ENCODE measurements around the gene ZNF581.

Gene ZNF581

DNA sequence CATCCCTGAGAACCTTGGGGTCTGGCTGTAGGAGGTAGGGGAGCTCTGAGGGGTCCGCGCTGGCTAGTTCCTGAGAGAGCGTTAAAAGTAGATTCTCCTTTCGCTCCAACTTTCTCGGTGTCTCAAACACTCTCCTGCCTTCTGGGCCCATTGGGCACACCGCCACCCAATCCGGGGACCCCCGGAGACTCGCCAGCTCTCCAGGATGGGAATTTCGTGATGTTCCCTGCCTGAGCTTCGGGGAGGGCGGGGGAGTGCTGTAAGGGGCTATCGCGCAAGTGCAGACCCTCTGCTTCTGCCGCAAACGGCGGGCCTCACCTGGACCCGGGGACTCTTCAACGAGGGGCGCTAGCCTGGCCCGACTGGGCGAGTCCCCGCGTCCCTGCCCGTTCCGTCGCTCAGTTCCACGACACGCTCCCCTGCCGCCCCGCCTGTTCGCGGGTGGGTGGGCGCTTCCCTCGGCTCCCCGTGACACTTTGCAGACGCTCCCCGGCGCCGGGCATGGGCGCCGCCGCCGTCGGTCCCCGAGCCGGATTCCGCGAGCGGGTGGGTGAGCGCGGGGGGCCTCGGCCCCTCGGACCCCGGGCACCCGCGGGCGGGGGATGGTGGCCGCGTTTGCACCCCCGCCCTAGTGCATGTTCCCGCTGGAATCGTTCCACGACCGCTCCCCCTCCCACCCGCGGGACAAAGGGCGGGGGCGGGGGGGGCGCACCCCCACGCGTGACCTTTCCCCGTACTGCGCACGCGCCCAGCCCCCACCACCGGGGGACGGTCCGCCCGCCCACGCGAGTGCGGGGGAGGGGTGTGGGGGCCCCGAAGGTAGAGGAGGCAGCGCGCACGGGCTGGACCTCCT is 4.5 kb downstream of the ZNF581 start, which contains the start of gene CCDC106 (continued):
- TF ChIP-seq ELK4 (IDR thresholded peaks at IDR 0.05; ENCODE audit: borderline replicate concordance, low read depth, low read length) (no peak), ZNF155 (tag by site-specific recombination; IDR thresholded peaks at IDR 0.05) (no peak), PRDM1 (tag by site-specific recombination; IDR thresholded peaks at IDR 0.05) (peak; percentile 88), ZNF747 (tag by site-specific recombination; IDR thresholded peaks at IDR 0.05) (no peak), ZBTB7A (tag by site-specific recombination; IDR thresholded peaks at IDR 0.05; ENCODE audit: low read depth) (peak; percentile 92), ZNF548 (tag by site-specific recombination; IDR thresholded peaks at IDR 0.05) (no peak), MZF1 (tag by site-specific recombination; IDR thresholded peaks at IDR 0.05; ENCODE audit: borderline replicate concordance) (no peak), ZNF585B (tag by site-specific recombination; IDR thresholded peaks at IDR 0.05) (no peak), ZNF501 (tag by site-specific recombination; IDR thresholded peaks at IDR 0.05) (no peak; the same call in none of the 2 replicates), ZNF521 (tag by site-specific recombination; IDR thresholded peaks at IDR 0.05) (no peak), ZNF157 (tag by site-specific recombination; IDR thresholded peaks at IDR 0.05) (no peak), ZNF513 (tag by site-specific recombination; IDR thresholded peaks at IDR 0.05) (no peak), ZNF785 (tag by site-specific recombination; IDR thresholded peaks at IDR 0.05) (no peak; the same call in none of the 2 replicates), ZNF146 (tag by site-specific recombination; IDR thresholded peaks at IDR 0.05) (no peak), ZIC2 (tag by site-specific recombination; IDR thresholded peaks at IDR 0.05) (peak; percentile 37; the same call in 1 of the 2 replicates), ZNF391 (tag by site-specific recombination; IDR thresholded peaks at IDR 0.05; ENCODE audit: borderline replicate concordance, low read depth) (no peak), ZNF169 (tag by site-specific recombination; IDR thresholded peaks at IDR 0.05) (no peak), ZNF473 (tag by site-specific recombination; IDR thresholded peaks at IDR 0.05) (no peak), ZNF530 (tag by site-specific recombination; IDR thresholded peaks at IDR 0.05; ENCODE audit: low read depth) (no peak), ZBTB10 (tag by site-specific recombination; IDR thresholded peaks at IDR 0.05) (peak; percentile 95), WT1 (tag by site-specific recombination; IDR thresholded peaks at IDR 0.05) (no peak), ZNF138 (tag by site-specific recombination; IDR thresholded peaks at IDR 0.05; ENCODE audit: borderline replicate concordance) (no peak), ZNF629 (tag by site-specific recombination; IDR thresholded peaks at IDR 0.05) (peak; percentile 49)
- TF ChIP-seq, protein P1, sequence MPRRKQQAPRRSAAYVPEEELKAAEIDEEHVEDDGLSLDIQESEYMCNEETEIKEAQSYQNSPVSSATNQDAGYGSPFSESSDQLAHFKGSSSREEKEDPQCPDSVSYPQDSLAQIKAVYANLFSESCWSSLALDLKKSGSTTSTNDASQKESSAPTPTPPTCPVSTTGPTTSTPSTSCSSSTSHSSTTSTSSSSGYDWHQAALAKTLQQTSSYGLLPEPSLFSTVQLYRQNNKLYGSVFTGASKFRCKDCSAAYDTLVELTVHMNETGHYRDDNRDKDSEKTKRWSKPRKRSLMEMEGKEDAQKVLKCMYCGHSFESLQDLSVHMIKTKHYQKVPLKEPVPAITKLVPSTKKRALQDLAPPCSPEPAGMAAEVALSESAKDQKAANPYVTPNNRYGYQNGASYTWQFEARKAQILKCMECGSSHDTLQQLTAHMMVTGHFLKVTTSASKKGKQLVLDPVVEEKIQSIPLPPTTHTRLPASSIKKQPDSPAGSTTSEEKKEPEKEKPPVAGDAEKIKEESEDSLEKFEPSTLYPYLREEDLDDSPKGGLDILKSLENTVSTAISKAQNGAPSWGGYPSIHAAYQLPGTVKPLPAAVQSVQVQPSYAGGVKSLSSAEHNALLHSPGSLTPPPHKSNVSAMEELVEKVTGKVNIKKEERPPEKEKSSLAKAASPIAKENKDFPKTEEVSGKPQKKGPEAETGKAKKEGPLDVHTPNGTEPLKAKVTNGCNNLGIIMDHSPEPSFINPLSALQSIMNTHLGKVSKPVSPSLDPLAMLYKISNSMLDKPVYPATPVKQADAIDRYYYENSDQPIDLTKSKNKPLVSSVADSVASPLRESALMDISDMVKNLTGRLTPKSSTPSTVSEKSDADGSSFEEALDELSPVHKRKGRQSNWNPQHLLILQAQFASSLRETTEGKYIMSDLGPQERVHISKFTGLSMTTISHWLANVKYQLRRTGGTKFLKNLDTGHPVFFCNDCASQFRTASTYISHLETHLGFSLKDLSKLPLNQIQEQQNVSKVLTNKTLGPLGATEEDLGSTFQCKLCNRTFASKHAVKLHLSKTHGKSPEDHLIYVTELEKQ (tag by site-specific recombination; IDR thresholded peaks at IDR 0.05; ENCODE audit: borderline replicate concordance): no peak; the same call in 1 of the 2 replicates
- TF ChIP-seq, protein P2, sequence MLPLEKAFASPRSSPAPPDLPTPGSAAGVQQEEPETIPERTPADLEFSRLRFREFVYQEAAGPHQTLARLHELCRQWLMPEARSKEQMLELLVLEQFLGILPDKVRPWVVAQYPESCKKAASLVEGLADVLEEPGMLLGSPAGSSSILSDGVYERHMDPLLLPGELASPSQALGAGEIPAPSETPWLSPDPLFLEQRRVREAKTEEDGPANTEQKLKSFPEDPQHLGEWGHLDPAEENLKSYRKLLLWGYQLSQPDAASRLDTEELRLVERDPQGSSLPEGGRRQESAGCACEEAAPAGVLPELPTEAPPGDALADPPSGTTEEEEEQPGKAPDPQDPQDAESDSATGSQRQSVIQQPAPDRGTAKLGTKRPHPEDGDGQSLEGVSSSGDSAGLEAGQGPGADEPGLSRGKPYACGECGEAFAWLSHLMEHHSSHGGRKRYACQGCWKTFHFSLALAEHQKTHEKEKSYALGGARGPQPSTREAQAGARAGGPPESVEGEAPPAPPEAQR (tag by site-specific recombination; IDR thresholded peaks at IDR 0.05): no peak
- TF ChIP-seq, protein P3, sequence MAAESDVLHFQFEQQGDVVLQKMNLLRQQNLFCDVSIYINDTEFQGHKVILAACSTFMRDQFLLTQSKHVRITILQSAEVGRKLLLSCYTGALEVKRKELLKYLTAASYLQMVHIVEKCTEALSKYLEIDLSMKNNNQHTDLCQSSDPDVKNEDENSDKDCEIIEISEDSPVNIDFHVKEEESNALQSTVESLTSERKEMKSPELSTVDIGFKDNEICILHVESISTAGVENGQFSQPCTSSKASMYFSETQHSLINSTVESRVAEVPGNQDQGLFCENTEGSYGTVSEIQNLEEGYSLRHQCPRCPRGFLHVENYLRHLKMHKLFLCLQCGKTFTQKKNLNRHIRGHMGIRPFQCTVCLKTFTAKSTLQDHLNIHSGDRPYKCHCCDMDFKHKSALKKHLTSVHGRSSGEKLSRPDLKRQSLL (tag by site-specific recombination; IDR thresholded peaks at IDR 0.05): no peak
